GM21786 (cell line): ENCODE data around the gene IQCC.

Experiments
- ATAC-seq: cut with Tn5 transposase; IDR thresholded peaks from one replicate; pipeline ENCODE4 v1.9.1; 2021; ENCODE audit not compliant: unreplicated experiment

Gene IQCC

DNA sequence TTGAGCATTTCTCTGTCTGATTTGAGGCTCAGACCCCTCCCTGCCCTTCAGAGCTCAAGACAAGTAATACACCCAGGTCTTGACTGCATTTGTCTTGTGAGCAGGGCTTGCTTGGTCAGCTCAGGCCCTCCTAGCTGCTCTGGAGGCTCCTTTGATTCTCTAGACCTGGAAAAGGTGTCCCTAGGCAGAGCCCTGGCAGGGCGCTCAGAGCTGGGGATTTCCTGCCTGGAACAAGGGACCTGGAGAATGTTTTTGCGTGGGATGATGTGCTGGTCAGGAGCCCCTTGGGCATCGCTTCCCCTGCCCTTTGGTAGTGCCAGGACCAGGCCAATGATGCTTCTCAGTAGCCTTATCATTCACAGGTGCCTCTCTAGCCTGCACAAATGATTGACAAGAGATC lies 9.9 kb upstream of the IQCC start:
- no peak for ATAC-seq

DNA sequence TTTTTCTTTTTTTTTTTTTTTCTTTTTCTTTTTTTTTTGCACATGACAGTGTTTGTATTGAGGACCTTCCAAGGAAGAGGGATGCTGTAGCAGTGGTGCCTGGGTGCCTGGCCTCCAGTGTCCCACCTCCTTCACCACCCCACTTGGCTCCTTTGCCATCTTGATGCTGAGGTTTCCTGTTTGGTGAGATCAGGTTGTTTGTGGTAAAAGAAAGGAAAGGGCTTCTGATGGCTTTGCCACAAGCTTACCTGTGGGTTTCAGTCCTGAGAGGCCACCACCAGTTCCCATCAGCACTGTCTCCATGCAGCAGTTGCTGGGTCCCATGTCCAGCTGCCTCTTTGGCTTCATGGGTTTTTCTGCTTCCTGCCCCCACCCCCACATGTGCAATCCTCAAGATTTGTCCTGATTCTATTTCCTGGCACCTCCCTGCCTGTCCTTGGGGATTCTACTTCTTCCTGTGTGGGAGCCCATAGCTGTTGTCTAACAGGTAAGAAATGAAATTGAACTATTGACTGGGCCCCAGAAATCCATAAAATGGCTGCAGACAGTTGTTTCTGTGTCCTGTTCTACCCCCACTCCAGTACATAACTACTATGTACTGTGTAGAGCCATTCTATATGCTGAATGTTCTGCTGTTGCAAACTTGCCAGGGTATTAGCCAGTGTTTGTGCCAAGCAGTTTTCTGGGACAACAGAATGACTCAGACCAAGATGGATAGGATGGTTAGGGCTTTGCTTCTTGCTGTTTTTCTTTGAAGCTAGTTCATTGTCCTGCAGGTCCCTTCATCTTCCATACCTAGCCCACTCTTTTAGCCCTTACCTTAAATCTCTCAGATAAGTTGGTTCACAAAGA lies 9.3 kb upstream of the IQCC start:
- ATAC-seq: no peak

DNA sequence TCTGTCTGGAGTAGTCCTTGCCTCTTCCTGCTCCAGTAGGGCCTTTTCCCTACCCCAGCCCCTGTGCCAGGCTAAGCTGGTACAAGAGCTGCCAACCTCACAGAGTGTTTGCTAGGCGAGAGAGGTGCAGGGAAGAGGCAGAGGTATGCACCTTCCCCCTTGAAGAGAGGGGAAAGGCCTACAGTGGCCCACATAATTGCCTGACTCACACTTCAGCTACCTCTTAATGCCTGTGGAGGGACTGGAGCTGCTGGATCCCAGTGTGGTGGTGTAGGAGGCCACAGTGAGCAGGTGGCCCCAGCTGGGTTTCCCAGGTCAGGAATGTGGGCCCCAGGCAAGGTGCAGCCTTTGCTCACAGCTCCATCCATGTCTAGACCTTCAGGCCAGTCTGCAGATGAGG lies 8.4 kb upstream of the IQCC start:
- no peak for ATAC-seq

DNA sequence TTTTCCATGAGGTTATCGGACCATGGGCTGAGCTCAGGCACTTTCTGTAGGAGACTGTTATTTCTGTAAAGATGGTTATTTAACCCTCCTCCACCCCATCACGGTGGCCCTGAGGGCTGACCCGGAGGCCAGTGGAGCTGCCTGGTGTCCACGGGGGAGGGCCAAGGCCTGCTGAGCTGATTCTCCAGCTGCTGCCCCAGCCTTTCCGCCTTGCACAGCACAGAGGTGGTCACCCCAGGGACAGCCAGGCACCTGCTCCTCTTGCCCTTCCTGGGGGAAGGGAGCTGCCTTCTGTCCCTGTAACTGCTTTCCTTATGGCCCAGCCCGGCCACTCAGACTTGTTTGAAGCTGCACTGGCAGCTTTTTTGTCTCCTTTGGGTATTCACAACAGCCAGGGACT lies 7.6 kb upstream of the IQCC start:
- no peak for ATAC-seq

DNA sequence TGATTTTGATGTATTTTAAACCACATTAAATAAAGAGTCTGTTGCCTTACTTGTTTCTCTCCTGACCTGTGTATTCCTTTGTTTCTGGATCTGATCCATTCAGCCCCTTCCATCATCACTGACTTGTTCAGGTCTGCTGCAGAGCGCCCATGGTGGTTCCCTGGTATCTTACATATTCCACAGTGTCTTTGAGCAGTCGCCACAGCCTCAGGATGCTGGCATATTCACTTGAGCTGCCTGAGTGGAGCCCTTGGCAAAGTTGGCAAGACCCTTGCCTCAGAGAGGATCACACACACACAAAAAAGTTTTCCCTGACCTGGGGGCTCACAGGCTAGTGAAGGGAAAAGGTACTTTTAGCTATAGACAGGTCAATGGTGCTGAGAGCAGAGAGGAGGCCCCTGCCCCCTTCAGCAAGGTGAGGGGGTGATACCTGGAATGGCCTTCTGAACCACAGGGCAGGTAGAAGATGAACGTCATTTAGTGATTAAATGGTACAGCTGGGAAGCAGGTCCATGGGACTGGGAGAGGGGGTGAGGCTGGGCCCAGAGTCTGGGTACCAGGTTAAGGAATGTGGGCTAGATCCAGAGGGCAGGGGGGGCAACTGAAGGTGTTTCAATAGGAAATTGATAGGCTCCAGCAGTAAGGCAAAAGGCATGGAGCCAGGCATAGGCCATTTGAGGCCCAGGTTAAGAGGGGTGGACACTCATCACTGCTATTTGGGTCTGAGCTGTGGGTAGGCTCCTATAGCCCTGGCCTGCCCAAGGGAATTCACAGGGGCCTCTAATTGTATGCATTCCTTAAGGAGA lies 7.0 kb upstream of the IQCC start:
- no peak for ATAC-seq

DNA sequence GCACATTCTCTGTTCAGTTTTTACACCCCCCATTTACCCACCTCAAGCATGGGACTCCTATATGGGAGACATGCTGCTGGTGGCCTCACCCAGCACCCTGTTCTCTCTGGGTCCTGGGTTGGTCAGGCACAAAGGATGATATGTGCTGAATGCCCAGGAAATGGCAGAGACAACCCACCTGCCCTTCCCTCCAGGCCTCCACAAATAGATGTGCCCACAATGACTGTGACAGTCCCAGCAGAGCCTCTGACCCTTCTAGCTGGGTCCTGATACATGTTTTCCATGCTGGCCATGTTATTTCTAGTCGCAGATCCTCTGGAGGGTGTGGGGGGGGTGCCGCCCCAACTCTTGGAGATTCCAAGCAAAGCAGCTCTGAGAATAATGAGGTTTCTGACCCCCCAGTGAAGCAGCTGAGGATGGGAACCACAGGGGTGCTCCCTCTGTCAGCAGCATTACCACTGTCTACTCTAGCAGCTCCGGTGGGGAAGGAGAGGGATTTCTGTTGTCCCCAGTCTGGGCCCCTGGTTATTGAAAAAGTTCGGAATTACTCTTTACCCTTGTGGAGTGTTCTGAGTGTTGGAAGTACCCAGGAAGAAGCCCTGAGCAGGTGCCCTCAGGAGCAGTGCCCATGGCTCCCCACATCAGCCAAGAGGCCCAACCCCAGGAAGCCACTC lies 6.3 kb upstream of the IQCC start:
- ATAC-seq: no peak

DNA sequence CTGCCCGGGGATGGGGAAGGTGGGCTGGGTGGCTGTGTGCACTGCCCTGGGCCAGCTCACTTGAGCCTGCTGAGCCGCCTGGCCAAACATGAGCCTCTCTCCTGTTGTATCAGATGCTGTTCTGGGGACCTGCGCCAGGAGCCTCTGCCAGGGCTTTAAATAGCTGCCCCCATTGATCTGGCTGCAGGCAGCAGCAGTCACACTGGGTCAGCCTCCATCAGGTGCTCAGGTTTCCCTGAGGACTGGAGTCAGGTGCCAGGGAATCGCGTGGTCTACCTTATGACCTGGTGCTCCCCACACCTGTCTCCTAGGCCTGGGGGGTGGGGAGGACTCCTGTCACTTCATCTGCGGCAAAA lies 5.8 kb upstream of the IQCC start:
- ATAC-seq: no peak

DNA sequence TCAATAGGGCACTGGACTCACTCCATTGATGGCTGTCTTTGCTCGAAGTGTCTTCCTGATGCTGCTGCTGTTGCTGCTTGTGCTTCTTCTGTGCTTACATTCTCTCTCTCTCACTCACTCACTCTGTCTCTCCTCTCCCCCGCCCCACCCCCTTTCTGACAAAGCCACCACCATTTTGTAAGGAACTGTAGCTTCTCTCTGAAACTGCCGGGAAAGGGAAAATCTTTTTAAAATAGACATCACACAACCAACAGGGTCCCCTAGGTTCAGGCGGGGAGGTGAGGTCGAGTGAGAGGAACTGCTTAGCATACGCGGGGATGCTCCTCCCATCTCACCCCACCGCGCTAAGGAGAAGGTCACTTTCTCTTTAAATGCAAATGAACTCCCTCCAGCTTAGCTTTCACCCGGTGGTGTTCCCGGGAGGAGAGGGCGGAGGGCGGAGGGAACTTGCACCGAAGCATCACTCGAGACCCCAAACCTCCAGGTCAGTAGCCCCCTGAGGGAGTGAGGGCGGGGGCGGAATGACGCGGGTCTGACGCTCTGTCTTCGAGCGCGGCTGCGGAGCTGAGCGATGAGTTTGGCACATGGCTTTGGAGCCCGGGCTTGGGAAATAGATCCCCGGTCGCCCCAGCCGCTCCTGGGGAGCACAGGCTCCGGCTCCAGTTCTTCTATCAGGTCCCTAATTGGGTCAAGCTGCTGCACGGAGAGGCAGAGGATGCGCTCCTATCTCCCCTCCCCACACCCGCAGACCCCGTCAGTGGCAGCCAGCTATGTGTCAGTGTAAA lies 5.1 kb upstream of the IQCC start, which contains the start of gene CCDC28B:
CCDC28B (plus strand) TSS at position 370 of the 785 bp plus-strand sequence. CDS start 1,341 bp downstream, outside the sequence.
- no peak for ATAC-seq

DNA sequence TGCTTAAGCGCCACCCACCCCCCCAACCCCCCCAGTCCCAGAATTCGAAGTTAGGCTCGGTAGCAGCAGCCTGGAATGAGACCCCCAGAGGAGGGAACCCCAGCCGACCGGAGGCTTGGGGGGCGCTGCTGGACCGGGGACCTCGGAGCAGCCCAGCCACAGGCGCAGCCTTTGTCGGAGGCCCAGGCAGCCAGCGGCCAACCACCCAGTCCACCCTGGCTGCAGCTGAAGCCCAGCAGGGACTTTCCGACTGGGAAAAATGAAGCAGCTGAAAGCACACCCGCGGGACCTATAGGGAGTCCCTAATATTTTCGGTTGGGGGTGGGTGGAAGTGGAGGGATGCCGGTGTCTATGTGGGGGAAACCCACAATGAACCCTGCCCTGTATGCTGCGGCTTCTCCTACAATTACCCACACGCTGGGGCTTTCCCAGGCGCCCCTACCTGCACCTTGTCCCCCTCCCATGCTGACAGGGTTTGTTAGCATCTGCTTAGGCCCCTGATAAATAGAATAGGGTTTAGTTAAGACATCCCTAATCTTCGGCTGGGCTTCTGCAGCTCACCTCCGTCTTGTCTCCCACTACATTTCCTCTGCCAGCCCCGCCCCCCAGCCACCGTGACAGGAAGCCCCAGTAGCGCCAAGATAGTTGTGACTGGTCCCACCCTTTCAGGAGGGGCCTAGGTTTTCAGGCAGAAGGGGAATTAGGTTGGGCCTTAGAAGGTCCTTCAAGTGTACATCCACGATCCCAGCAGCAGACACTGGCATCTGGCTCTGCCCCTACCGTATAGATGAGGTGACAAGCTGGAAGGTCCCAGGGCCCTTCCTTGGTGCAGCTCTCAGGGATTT lies 4.2 kb upstream of the IQCC start:
- peak; percentile 43 for ATAC-seq

DNA sequence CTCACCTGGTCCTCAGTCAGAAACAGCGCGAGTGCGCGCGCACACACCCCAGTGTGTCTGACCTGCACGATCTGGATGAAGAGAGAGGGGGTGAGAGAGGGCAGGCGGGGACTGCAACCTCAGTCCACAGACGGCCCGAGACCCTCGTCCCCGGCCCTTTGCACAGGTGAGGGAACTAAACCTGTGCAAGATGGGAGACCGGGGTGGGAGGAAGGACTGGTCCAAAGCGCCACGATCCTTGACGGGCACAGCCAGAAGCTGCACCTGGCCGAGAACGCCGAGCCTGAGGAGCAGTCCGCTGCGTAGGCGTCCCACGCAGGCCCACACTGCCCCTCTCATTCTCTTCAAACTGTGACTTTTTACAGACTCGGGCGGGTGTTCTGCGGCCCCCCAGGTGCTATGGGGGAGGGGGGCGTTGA lies 519 bp upstream of the IQCC start:
- no peak for ATAC-seq

DNA sequence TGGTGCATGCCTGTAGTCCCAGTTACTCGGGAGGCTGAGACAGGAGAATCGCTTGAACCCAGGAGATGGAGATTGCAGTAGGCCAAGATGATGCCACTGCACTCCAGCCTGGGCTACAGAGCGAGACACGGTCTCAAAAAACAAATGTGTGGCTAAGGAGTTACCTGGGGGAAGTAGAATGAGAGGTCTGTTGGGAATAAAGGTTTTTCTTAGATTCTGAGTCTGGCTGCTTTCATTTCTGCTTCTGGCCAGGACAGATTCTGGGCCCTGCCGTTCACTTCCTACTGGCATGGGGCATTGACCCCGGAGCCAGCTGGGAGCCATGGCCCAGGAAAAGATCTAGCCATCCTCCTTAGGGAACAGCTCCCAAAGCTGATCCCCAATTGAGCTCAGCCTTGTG lies 3.0 kb downstream of the IQCC start:
- no peak for ATAC-seq

DNA sequence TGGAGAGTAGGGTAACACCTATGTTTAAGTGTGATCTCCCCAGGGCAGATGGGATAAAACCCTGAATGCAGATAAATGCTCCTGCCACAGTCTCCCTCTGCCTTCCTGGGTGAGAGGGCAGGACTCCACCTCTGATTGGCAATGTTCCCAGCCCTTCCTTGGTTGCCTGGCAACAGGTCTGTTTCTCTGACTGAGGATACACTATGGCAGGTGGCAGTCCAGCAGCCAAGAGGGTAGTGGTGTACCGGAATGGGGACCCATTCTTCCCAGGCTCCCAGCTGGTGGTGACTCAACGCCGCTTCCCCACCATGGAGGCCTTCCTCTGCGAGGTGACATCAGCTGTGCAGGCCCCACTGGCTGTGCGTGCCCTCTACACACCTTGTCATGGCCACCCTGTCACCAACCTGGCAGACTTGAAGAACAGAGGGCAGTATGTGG lies 3.4 kb downstream of the IQCC start, which contains the start of gene DCDC2B:
DCDC2B (plus strand) TSS at position 199 of the 438 bp plus-strand sequence; CDS start at position 204, 5 bp downstream.
- no peak for ATAC-seq

DNA sequence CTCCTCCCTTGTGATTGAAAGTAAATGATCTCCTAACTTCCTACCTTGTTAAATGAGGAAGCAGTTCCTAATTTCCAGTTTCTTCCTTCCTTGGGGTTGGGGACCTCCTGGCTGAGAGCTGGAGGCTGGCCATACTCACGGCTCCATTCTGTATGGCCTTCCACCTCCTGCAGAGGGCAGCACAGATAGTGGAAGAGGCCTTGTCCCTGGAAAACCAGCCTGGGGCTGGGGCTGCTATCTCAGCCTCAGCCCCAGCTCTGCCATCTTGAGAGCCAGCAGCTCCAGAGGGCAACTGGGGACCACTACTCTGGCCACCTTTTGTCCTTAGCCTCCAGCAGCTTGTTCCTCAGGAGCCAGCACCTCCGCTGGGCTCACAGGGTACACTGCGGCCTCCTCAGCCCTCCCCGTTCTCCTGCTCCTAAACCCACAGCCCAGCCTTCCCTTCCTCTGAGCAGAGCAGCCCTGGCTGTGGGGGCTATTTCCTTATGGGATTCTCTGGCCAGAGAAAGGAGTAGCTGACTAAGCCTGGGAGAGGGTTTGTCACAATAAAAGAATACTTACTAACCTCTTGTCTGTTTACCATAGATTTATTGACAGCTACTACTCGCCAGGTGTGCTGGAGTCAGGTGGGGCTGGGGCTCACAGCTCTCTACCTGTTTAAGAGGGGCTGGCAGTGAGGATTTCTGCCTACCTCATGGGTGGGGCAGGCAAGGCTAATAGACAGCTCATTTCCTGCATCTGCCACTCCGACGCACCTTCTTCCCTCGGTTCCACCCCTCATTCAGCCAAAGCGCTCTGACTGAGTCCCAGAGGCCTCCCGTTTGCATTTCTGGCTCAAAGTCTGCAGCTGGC lies 10.4 kb downstream of the IQCC start:
- ATAC-seq: no peak

DNA sequence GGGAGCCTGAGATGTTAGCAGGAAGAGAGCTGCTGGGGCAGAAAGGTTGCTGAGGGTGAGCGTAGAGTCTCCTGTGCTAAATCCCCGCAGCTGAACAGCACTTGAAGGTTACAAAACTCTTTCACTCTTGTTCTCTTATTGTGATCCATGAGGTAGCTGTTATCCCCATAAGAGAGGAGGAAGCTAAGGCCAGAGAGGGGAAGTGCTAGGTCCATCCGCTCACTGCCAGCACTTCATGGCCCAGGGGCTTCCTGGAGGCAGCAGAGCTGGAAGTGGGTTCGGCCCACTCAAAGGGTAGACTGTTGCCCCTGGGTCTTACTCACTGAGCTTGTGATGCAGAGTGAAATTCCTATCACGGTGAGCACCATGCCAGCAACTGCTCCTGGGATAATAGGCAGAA lies 11.1 kb downstream of the IQCC start:
- ATAC-seq: no peak

DNA sequence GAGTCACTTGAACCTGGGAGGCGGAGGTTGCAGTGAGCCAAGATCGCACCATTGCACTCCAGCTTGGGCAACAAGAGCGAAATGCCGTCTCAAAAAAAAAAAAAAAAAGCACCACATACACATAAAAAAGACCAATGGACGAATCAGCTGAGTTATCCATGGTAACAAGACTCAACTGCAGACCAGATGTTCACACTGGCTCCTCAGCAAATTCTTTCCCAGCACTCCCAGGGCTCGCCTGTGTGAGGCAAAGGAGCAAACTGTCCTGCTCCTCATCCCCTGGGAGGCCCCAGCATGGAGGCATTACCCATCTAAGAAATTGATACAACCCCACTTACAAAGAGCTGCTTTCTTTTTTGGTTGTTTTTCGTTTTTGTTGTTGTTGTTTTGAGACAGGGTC lies 13.6 kb downstream of the IQCC start:
- no peak for ATAC-seq

DNA sequence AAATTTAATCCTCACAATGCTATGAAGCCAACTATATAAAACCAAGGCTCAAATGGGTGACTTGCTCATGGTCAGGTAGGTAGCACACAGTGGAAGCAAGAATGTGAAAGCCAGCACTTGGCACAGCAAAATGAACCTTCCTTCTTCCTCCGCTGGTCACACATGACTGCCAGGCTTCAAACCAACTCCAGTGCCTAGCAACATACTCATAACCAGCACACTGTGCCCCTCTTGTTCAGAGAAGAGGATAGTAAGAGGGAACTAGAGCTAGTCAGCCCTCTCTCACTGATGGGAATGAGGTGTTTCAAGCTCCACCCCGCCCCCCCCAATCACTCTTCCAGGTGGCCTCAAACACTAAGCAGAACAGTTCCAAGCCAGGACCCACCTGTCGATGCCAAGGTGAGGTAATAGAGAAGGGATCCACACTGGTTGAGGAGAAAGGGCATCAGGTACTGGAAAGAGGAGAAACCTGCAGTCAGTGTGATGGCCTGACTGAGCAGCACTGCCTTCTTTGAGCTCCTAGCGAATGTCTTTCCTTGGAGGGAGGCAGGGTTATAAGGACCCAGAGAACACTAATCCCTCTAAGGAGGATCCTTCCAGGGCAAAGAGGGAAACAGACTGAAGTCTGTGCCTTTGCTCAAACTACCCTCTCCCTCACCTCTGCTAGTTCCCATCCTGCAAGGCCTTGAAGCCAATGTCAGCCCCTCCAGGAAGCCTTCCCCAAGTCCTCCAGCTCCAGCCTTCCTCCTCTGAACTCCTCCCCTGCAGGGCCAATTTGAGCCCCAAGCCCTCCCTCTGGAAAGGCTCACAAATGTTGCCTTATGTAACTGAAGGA lies 15.5 kb downstream of the IQCC start:
- ATAC-seq: no peak

DNA sequence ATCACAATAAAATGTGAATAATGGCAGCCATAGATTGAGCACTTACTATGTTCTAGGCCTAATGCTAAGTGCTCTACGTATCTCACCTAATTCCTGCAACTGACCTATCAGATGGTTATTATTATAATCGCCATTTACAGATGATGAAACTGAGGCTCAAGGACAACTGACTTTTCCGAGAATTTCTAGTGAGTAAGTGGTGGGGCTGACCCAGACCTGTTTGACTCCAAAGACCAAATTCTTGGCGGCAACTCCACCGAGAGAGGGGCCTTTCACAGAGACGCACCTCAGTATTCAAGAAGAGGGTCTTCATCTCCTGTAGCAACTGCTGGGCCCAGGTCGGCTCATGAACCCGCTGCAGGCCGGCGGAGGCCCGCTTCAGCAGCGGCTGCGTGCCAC lies 16.1 kb downstream of the IQCC start:
- ATAC-seq: no peak
